Sigmoid colon (tissue), 7 donors: ENCODE data around the gene PPFIA2. TPM values are rescaled to one million over a fixed set of nuclear protein-coding genes. Genes with fewer than 3 reads are reported as not detected.

Experiments used
- DNase-seq: peaks from one replicate; pipeline ENCODE4 v3.0.0-alpha.2; 2019
- H3K27ac ChIP-seq, 4 donors: fragments of 200-600 bp; sonication (generic); one replicate each; pipeline ENCODE4 v1.5.1; 2016 to 2019; ENCODE audit warnings: mild to moderate bottlenecking in 1 of 4
- H3K27me3 ChIP-seq, 3 donors: fragments of 200-600 bp; sonication (generic); one replicate each; pipeline ENCODE4 v1.5.1; 2019; ENCODE audit warnings: mild to moderate bottlenecking in 1 of 3
- H3K36me3 ChIP-seq, 4 donors: fragments of 200-600 bp; sonication (generic); one replicate each; pipeline ENCODE4 v1.5.1; 2016 to 2019
- H3K4me1 ChIP-seq, 4 donors: fragments of 200-600 bp; sonication (generic); one replicate each; pipeline ENCODE4 v1.5.1; 2017 to 2019
- H3K4me3 ChIP-seq, 4 donors: fragments of 200-600 bp; sonication (generic); one replicate each; pipeline ENCODE4 v1.5.1; 2017 to 2019; ENCODE audit warnings: mild to moderate bottlenecking in 2 of 4, moderate library complexity in 1 of 4
- H3K9me3 ChIP-seq, 4 donors: fragments of 200-600 bp in 3 of 4; sonication (generic) in 3 of 4; one replicate each; pipeline versions ENCODE4 v1.5.1 to v1.6.1; 2013 to 2019
- CTCF ChIP-seq, 4 experiments: fragments of 450-650 bp in 3 of 4; fragments of 200-600 bp in 1 of 4; IDR thresholded peaks; one replicate each; pipeline ENCODE4 v1.5.1; 2016 to 2019; ENCODE audit warnings: antibody characterized with exemption in 4 of 4, mild to moderate bottlenecking in 3 of 4, moderate library complexity in 2 of 4
- EP300 ChIP-seq, 4 donors: sonication (generic); formaldehyde crosslinking; IDR thresholded peaks; one replicate each; pipeline ENCODE4 v1.6.1; 2017; ENCODE audit warnings: antibody characterized with exemption in 4 of 4
- POLR2A ChIP-seq, 2 donors: fragments of 450-650 bp; IDR thresholded peaks; one replicate each; pipeline ENCODE4 v1.6.1; 2016; ENCODE audit warnings: antibody characterized with exemption in 2 of 2, mild to moderate bottlenecking in 2 of 2, moderate library complexity in 2 of 2
- POLR2AphosphoS5 ChIP-seq, 4 donors: sonication (generic); formaldehyde crosslinking; IDR thresholded peaks; one replicate each; pipeline ENCODE4 v1.6.1; 2017; ENCODE audit warnings: antibody characterized with exemption in 4 of 4
- WGBS, 2 donors: extraction: QIAGEN DNeasy Blood & Tissue Kit; methylation state at CpG; one replicate each; pipeline ENCODE4 v1.1.7; 2013; 5-methylcytosine and 5-hydroxymethylcytosine counted together
- intact Hi-C: fragments of 100-400 bp; cut with DNase I; formaldehyde crosslinking; loops from one replicate; pipeline ENCODE4 v1.15.1; 2023
- polyA plus RNA-seq, 3 donors: library from polyadenylated mRNA; stranded (reverse); fragments of 200-250 nt; gene quantifications; one replicate each; pipeline ENCODE4 v1.2.3, GENCODE V29; 2013
- total RNA-seq, 4 donors: library from RNA; depleted of rRNA; stranded (reverse); fragments of >200 nt; gene quantifications; one replicate each; pipeline ENCODE4 v1.1.0, GENCODE V29; 2016
- donor health status: healthy with polysubstance abuse.
- donor health status: Bipolar disorder and iron deficiency.
- donor health status: healthy.

Gene PPFIA2
- total and polyA plus RNA-seq, 7 donors, result 0.44 to 4.4 (median 2.5) TPM; not detected in 2

DNA sequence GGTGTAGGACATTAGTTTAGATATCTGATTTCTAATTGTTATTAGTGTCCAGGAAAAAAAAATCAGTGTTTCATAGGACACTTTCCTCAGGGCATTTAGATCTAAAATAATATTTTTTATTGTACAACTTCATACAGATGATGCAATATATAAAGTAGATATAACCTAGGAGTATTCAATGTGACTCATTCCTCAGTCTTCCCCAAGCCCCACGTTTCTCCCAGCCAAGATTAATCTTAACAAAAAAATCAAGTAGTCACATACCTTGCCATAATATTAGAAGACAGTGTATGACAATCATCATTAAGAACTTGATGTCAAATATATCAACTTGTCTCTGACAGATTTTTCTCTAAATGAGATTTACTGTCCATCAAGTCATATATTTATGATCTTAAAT is 37.1 kb downstream of the PPFIA2 start:
- H3K27ac ChIP-seq, result no peak overlapping the region
- DNase-seq, result no peak
- 13 to 49% methylated on average over 1 of the region's 1 CpG for WGBS, 2 donors
- no peaks in the 10 kb centered on the region for H3K4me1 ChIP-seq
- H3K27me3 ChIP-seq, result no peaks in the 10 kb centered on the region
- no peak for TF ChIP-seq POLR2A (IDR thresholded peaks at IDR 0.05)
- no peak for TF ChIP-seq CTCF (IDR thresholded peaks at IDR 0.05)
- no peak for TF ChIP-seq POLR2AphosphoS5 (IDR thresholded peaks at IDR 0.05)
- no peak for TF ChIP-seq EP300 (IDR thresholded peaks at IDR 0.05)
- no peaks in the 10 kb centered on the region for H3K9me3 ChIP-seq
- H3K4me3 ChIP-seq, result no peak overlapping the region
- intact Hi-C loops, result no loop called here
- no peaks in the 10 kb centered on the region for H3K36me3 ChIP-seq

DNA sequence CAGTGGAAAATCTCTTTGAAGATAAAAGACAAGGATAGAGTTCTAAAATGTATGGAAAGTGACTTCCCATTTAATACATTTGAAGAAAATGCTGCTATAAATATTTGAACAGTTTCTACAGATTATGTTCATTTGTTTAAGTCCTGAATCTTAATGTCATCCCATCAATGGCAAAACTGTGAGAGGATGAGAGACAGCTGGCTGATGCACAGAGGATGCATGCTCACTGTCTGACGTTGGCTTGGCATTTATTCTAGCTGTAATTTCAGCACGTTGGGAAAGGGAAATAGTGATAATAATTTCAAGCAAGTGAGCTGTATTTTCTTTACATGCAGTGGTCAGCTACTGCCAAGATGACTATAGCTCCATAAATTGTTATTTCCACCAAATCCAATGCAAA is 40.5 kb downstream of the PPFIA2 start:
- TF ChIP-seq EP300 (IDR thresholded peaks at IDR 0.05) (no peak), CTCF (IDR thresholded peaks at IDR 0.05) (no peak), POLR2AphosphoS5 (IDR thresholded peaks at IDR 0.05) (no peak), POLR2A (IDR thresholded peaks at IDR 0.05) (no peak)
- intact Hi-C loops, result no loop called here
- no peaks in the 10 kb centered on the region for H3K4me1 ChIP-seq
- 24 to 49% methylated on average over 2 of the region's 2 CpGs for WGBS, 2 donors
- H3K36me3 ChIP-seq, result no peaks in the 10 kb centered on the region
- no peak overlapping the region for H3K4me3 ChIP-seq
- no peak for DNase-seq
- no peak overlapping the region for H3K27ac ChIP-seq
- H3K9me3 ChIP-seq, result no peaks in the 10 kb centered on the region
- no peaks in the 10 kb centered on the region for H3K27me3 ChIP-seq

- intact Hi-C loops, result no loop called here
- no peaks in the 10 kb centered on the region for H3K36me3 ChIP-seq
- no peaks in the 10 kb centered on the region for H3K27me3 ChIP-seq
- DNase-seq, result no peak
- 83 to 89% methylated on average over 3 of the region's 3 CpGs for WGBS, 2 donors
- H3K27ac ChIP-seq, result no peak overlapping the region
- no peaks in the 10 kb centered on the region for H3K9me3 ChIP-seq
- no peaks in the 10 kb centered on the region for H3K4me1 ChIP-seq
- no peak for TF ChIP-seq POLR2A (IDR thresholded peaks at IDR 0.05)
- no peak for TF ChIP-seq POLR2AphosphoS5 (IDR thresholded peaks at IDR 0.05)
- no peak for TF ChIP-seq EP300 (IDR thresholded peaks at IDR 0.05)
- no peak for TF ChIP-seq CTCF (IDR thresholded peaks at IDR 0.05)
- H3K4me3 ChIP-seq, result no peak overlapping the region
These were observed 46.6 kb downstream of the PPFIA2 start for GRCh38 chr12:81712536-81712935.

GRCh38 chr12:81705586-81705985 is 53.6 kb downstream of the PPFIA2 start:
- Histone ChIP-seq H3K4me1 (no peaks in the 10 kb centered on the region), H3K36me3 (no peaks in the 10 kb centered on the region), H3K9me3 (peaks cover 0 to 2% (median 0%) of the 10 kb centered on the region in 4 donors), H3K4me3 (no peak overlapping the region), H3K27me3 (no peaks in the 10 kb centered on the region), H3K27ac (no peak overlapping the region)
- no peak for DNase-seq
- intact Hi-C loops, result no loop called here
- WGBS, 2 donors, result 66 to 75% methylated on average over 1 of the region's 1 CpG
- TF ChIP-seq CTCF (IDR thresholded peaks at IDR 0.05) (no peak), POLR2A (IDR thresholded peaks at IDR 0.05) (no peak), POLR2AphosphoS5 (IDR thresholded peaks at IDR 0.05) (no peak), EP300 (IDR thresholded peaks at IDR 0.05) (no peak)

GRCh38 chr12:81699551-81699950 is 59.6 kb downstream of the PPFIA2 start:
- Histone ChIP-seq H3K36me3 (no peaks in the 10 kb centered on the region), H3K27me3 (no peaks in the 10 kb centered on the region), H3K4me3 (no peak overlapping the region), H3K4me1 (no peaks in the 10 kb centered on the region), H3K27ac (no peak overlapping the region), H3K9me3 (no peaks in the 10 kb centered on the region)
- DNase-seq, result no peak
- TF ChIP-seq POLR2A (IDR thresholded peaks at IDR 0.05), result no peak
- no peak for TF ChIP-seq CTCF (IDR thresholded peaks at IDR 0.05)
- TF ChIP-seq POLR2AphosphoS5 (IDR thresholded peaks at IDR 0.05), result no peak
- no peak for TF ChIP-seq EP300 (IDR thresholded peaks at IDR 0.05)
- intact Hi-C loops, result no loop called here
